Uterus (tissue), 4 donors: ENCODE data around the gene PPP2R2C. TPM values are rescaled to one million over a fixed set of nuclear protein-coding genes. Genes with fewer than 3 reads are reported as not detected.
A peak's percentile ranks its signal among the peaks of the same experiment; 100 is the strongest.

Experiments used
- DNase-seq, 2 donors: peaks; one replicate each; pipeline ENCODE4 v3.0.0-alpha.2; 2019 to 2020
- H3K27ac ChIP-seq, 2 donors: fragments of 200-600 bp; sonication (generic); 1 replicate in 1 of 2; 2 replicates in 1 of 2; pipeline ENCODE4 v1.5.1; 2016 to 2018
- H3K27me3 ChIP-seq, 2 donors: fragments of 200-600 bp; sonication (generic); one replicate each; pipeline ENCODE4 v1.5.1; 2018 to 2019; ENCODE audit warnings: control low read depth in 1 of 2
- H3K36me3 ChIP-seq, 2 donors: fragments of 200-600 bp; sonication (generic); one replicate each; pipeline ENCODE4 v1.5.1; 2019; ENCODE audit warnings: control low read depth in 1 of 2
- H3K4me1 ChIP-seq, 2 donors: fragments of 200-600 bp; sonication (generic); one replicate each; pipeline ENCODE4 v1.5.1; 2018 to 2019; ENCODE audit warnings: control low read depth in 1 of 2
- H3K4me3 ChIP-seq, 2 donors: fragments of 200-600 bp; sonication (generic); 1 replicate in 1 of 2; 2 replicates in 1 of 2; pipeline ENCODE4 v1.5.1; 2018 to 2019; ENCODE audit warnings: mild to moderate bottlenecking in 1 of 2
- H3K9me3 ChIP-seq, 2 donors: fragments of 200-600 bp; sonication (generic); one replicate each; pipeline ENCODE4 v1.5.1; 2019; ENCODE audit warnings: control low read depth in 1 of 2
- POLR2A ChIP-seq, 2 donors: fragments of 450-650 bp; IDR thresholded peaks; one replicate each; pipeline ENCODE4 v1.6.1; 2016; ENCODE audit warnings: antibody characterized with exemption in 2 of 2, mild to moderate bottlenecking in 1 of 2, moderate library complexity in 1 of 2
- intact Hi-C: fragments of 100-400 bp; cut with DNase I; formaldehyde crosslinking; loops from one replicate; pipeline ENCODE4 v1.15.1; 2023; ENCODE audit warnings: low total_unique reads
- total RNA-seq, 4 donors: library from RNA; depleted of rRNA in 3 of 4; stranded (reverse); fragments of >200 nt in 3 of 4; gene quantifications; one replicate each; pipeline versions ENCODE4 v1.1.0 to v1.2.4, GENCODE V29; 2014 to 2023
- TF ChIP-seq, protein P1 (sequence below), 4 experiments: fragments of 200-600 bp in 2 of 4; fragments of 450-650 bp in 2 of 4; sonication (generic) in 2 of 4; IDR thresholded peaks; one replicate each; pipeline ENCODE4 v1.5.1; 2016 to 2019; ENCODE audit warnings: antibody characterized with exemption in 4 of 4, mild to moderate bottlenecking in 2 of 4, moderate library complexity in 1 of 4
- donor health status: DM: yes; HTN: yes; CAD: no.

Gene PPP2R2C
- total RNA-seq, 4 donors from 2014 or later = 2.9 to 49.1 (median 27.3) TPM

DNA sequence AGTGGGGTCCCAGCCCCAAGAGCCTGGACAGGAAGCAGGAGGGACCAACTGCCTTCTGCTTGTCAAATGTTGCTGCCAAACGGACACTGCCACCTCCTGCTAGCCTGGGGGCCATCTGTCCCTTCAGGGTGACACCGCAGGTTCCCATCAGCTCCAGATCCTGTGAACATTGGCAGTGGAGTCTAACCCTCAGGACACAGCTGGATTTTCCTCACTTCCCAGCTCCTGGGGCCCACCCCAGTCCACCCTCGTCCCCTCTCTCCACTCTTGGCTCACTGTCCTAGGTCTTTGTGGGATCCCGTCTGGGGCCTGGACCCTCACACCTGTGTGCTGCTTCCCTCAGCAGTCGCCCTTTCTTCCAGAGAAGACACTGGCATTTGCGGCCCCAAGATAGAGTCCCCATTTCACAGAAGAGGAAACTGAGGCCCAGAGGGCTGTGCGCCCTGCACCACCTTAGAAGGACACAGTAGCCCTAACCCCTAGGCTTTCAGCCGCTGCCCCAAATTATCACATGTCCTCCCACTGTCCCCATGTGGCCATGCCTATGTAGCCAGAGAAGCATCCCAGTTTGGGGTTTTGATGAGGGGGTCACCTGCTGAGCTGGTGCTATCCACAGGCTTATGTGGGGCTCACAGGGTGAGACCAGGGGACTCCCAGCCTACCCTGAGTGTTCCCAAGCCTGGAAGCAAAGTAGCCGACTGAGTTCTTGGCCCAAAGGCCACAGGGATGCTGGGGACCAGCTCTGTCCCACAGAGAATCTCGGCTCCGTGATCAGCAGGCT, 20.1 kb downstream of the PPP2R2C start:
- intact Hi-C loops = no loop called here
- H3K36me3 ChIP-seq = no peaks in the 10 kb centered on the region
- DNase-seq = no peak
- H3K27ac ChIP-seq = no peak overlapping the region
- no peak overlapping the region for H3K4me3 ChIP-seq
- no peaks in the 10 kb centered on the region for H3K27me3 ChIP-seq
- peaks cover 0 to 5% of the 10 kb centered on the region in 2 donors for H3K4me1 ChIP-seq
- TF ChIP-seq POLR2A (IDR thresholded peaks at IDR 0.05) = no peak
- TF ChIP-seq, protein P1, sequence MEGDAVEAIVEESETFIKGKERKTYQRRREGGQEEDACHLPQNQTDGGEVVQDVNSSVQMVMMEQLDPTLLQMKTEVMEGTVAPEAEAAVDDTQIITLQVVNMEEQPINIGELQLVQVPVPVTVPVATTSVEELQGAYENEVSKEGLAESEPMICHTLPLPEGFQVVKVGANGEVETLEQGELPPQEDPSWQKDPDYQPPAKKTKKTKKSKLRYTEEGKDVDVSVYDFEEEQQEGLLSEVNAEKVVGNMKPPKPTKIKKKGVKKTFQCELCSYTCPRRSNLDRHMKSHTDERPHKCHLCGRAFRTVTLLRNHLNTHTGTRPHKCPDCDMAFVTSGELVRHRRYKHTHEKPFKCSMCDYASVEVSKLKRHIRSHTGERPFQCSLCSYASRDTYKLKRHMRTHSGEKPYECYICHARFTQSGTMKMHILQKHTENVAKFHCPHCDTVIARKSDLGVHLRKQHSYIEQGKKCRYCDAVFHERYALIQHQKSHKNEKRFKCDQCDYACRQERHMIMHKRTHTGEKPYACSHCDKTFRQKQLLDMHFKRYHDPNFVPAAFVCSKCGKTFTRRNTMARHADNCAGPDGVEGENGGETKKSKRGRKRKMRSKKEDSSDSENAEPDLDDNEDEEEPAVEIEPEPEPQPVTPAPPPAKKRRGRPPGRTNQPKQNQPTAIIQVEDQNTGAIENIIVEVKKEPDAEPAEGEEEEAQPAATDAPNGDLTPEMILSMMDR (IDR thresholded peaks at IDR 0.05) = no peak
- H3K9me3 ChIP-seq = no peaks in the 10 kb centered on the region

DNA sequence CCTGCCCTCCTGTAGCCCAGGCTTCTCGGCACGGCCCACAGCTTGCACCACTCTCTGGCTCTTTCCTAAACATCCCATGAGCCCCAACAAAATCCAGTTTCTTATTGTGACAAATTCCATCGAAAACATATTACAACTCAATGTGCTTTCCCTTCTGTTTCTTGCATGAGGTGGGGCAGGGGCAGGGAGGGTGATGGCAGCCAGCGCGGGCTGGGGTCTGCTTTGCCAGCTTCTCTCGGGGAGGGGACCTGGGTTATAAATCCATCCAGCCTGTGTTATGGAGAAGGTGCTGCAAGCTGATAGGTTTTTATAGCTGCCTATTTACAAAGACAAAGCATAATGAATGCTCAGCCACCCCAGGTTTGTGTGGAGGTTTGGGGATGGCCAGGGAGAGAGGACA, 21.1 kb downstream of the PPP2R2C start:
- Histone ChIP-seq H3K9me3 (no peaks in the 10 kb centered on the region), H3K27me3 (no peaks in the 10 kb centered on the region), H3K36me3 (no peaks in the 10 kb centered on the region), H3K4me1 (peaks cover 2 to 5% of the 10 kb centered on the region in 2 donors), H3K27ac (no peak overlapping the region), H3K4me3 (no peak overlapping the region)
- no peak for DNase-seq
- TF ChIP-seq, protein P1 (IDR thresholded peaks at IDR 0.05) = no peak
- TF ChIP-seq POLR2A (IDR thresholded peaks at IDR 0.05) = no peak
- intact Hi-C loops = no loop called here

DNA sequence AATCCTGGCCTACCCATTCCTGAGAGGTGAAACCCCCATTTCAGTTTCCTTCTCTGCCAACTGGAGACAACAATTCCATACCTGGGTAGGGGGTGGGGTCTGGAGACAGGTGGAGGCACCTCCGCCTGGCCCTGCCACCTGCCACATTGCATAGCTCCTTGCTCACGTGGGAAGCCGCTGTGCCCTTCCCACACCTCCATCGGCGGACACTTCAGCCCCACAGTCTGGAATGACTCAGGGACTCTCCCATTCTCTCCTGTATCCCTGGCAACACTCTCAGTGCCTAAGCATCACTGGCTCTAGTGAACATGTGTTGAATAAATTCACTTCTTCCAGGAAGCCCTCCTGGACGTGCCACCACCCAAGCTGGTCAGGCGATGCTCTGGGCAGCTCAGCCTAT, 21.7 kb downstream of the PPP2R2C start:
- TF ChIP-seq POLR2A (IDR thresholded peaks at IDR 0.05) = no peak
- TF ChIP-seq, protein P1 (IDR thresholded peaks at IDR 0.05) = no peak
- H3K4me3 ChIP-seq = no peak overlapping the region
- peak overlapping the region in 1 of 2 donors; percentile 66 for H3K27ac ChIP-seq
- H3K4me1 ChIP-seq = peaks cover 4 to 5% of the 10 kb centered on the region in 2 donors
- no peaks in the 10 kb centered on the region for H3K9me3 ChIP-seq
- H3K27me3 ChIP-seq = no peaks in the 10 kb centered on the region
- no peak for DNase-seq
- intact Hi-C loops = no loop called here
- H3K36me3 ChIP-seq = no peaks in the 10 kb centered on the region

DNA sequence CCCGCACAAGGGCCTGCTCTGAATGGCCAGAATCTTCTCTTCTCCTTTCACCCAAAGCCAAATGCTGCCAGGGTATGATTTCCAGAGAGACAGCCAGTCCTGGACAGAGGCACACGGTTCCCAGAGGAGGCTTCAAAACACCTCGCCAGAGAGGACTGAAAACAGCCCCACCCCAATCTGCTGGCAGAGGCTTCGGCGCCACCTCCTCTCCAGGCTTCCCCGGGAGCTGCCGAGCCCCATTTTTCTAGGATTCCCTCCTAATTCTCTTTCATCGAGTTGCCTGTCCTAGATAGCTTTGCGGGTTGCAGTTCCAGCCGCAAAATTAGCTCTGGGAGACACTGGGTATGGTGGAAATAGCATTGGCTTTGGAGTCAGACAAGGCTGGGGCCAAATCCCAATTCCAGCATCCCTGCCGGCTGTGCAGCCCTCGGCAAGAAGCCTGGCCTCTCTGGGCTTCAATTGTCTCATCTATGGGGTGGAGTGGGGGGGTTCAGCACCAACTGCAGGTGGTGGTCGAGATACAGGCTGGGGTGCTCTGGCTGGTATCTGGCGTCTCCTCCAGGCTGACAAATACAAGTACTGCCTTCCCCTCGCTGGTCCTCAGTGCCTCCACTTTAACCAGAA, 22.6 kb downstream of the PPP2R2C start:
- peak overlapping the region; percentile 47 to 66 for H3K27ac ChIP-seq
- intact Hi-C loops = no loop called here
- TF ChIP-seq, protein P1 (IDR thresholded peaks at IDR 0.05) = no peak
- TF ChIP-seq POLR2A (IDR thresholded peaks at IDR 0.05) = no peak
- no peaks in the 10 kb centered on the region for H3K36me3 ChIP-seq
- H3K9me3 ChIP-seq = no peaks in the 10 kb centered on the region
- peaks cover 4 to 5% of the 10 kb centered on the region in 2 donors for H3K4me1 ChIP-seq
- DNase-seq = no peak
- H3K27me3 ChIP-seq = no peaks in the 10 kb centered on the region
- H3K4me3 ChIP-seq = no peak overlapping the region

DNA sequence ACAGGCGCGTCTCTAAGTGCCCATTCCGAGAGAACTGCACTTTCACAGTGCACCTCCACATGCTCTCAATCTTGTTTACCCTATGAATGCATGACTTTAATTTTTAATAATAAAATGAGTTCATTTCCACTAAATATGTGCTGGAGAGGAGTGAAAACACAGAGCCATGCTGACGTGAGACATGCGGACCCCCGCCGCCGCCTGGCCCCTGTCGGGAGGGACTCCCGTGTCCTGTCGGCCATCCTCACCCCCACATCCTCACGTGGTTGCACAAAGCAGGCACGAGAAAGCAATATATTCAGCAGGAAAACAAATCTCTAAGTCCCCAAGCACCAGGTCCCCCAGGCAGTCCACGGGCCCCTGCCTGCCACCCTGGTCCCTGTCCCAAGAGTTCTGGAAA, 23.1 kb downstream of the PPP2R2C start:
- Histone ChIP-seq H3K27ac (peak overlapping the region; percentile 47 to 66), H3K9me3 (no peaks in the 10 kb centered on the region), H3K27me3 (no peaks in the 10 kb centered on the region), H3K4me1 (peaks cover 4 to 5% of the 10 kb centered on the region in 2 donors), H3K4me3 (no peak overlapping the region), H3K36me3 (no peaks in the 10 kb centered on the region)
- no peak for TF ChIP-seq POLR2A (IDR thresholded peaks at IDR 0.05)
- TF ChIP-seq, protein P1 (IDR thresholded peaks at IDR 0.05) = no peak
- intact Hi-C loops = no loop called here
- no peak for DNase-seq
